Glutamatergic neuron (in vitro differentiated cells): ENCODE data around the gene KCNC2. TPM values are rescaled to one million over a fixed set of nuclear protein-coding genes. Genes with fewer than 3 reads are reported as not detected.

Experiments
- DNase-seq: peaks from one replicate; pipeline ENCODE4 v3.0.0; 2022
- H3K27ac Mint-ChIP-seq: one replicate; pipeline ENCODE4 v1.8.0; 2020; ENCODE audit warnings: mild to moderate bottlenecking, mixed read lengths, inconsistent platforms; ENCODE audit not compliant: unreplicated experiment
- H3K27me3 Mint-ChIP-seq: one replicate; pipeline ENCODE4 v1.8.0; 2020; ENCODE audit warnings: mild to moderate bottlenecking, moderate library complexity, mixed read lengths, inconsistent platforms; ENCODE audit not compliant: unreplicated experiment
- H3K36me3 Mint-ChIP-seq: one replicate; pipeline ENCODE4 v1.8.0; 2020; ENCODE audit warnings: mild to moderate bottlenecking, mixed read lengths, inconsistent platforms; ENCODE audit not compliant: unreplicated experiment
- H3K4me1 Mint-ChIP-seq: one replicate; pipeline ENCODE4 v1.8.0; 2020; ENCODE audit warnings: mild to moderate bottlenecking, low read depth, mixed read lengths, inconsistent platforms; ENCODE audit not compliant: unreplicated experiment
- H3K4me3 Mint-ChIP-seq: one replicate; pipeline ENCODE4 v1.8.0; 2020; ENCODE audit warnings: mild to moderate bottlenecking, mixed read lengths, inconsistent platforms; ENCODE audit not compliant: unreplicated experiment
- H3K9me3 Mint-ChIP-seq: one replicate; pipeline ENCODE4 v1.8.0; 2020; ENCODE audit warnings: mild to moderate bottlenecking, moderate library complexity, mixed read lengths, inconsistent platforms; ENCODE audit not compliant: unreplicated experiment
- total RNA-seq: library from RNA; stranded (reverse); fragmentation: NEBNext Ultra II Directional; extraction: Animal tissue kit (Norgen Biotek cat#: 25700); gene quantifications from one replicate; pipeline ENCODE4 v1.2.1, GENCODE V29; 2021; ENCODE audit not compliant: unreplicated experiment
- TF ChIP-seq, protein P1 (sequence below): fragments of 200-600 bp; sonication (generic); IDR thresholded peaks from one replicate; pipeline ENCODE4 v1.5.0; 2021; ENCODE audit not compliant: partially characterized antibody, unreplicated experiment

Gene KCNC2
- total RNA-seq, 1 donor from 2014 or later: 11.6 TPM

DNA sequence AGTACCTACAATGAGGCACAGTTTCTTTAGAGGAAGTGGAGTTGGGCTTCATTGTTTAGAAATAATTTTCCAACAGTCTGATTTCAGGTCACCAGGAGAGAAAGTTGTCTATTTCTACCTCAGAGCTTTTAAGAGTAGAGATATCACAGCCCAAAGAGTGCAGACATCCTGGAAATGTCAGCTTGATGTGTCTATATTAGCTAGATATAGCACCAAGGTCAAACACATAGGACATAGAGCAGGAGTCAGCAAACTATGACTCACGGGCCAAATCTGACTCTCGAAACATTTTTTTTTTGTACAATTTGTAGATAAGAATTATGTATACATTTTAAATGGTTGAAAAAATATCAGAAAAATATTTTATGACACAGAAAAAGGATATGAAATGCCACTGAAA, 53.7 kb downstream of the KCNC2 start:
- TF ChIP-seq, protein P1, sequence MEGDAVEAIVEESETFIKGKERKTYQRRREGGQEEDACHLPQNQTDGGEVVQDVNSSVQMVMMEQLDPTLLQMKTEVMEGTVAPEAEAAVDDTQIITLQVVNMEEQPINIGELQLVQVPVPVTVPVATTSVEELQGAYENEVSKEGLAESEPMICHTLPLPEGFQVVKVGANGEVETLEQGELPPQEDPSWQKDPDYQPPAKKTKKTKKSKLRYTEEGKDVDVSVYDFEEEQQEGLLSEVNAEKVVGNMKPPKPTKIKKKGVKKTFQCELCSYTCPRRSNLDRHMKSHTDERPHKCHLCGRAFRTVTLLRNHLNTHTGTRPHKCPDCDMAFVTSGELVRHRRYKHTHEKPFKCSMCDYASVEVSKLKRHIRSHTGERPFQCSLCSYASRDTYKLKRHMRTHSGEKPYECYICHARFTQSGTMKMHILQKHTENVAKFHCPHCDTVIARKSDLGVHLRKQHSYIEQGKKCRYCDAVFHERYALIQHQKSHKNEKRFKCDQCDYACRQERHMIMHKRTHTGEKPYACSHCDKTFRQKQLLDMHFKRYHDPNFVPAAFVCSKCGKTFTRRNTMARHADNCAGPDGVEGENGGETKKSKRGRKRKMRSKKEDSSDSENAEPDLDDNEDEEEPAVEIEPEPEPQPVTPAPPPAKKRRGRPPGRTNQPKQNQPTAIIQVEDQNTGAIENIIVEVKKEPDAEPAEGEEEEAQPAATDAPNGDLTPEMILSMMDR: no peak
- H3K27me3 Mint-ChIP-seq: no peaks in the 10 kb centered on the region
- H3K9me3 Mint-ChIP-seq: no peaks in the 10 kb centered on the region
- H3K36me3 Mint-ChIP-seq: no peaks in the 10 kb centered on the region
- H3K4me1 Mint-ChIP-seq: peaks cover 11% of the 10 kb centered on the region
- DNase-seq: no peak
- no peak overlapping the region for H3K4me3 Mint-ChIP-seq
- no peak overlapping the region for H3K27ac Mint-ChIP-seq

DNA sequence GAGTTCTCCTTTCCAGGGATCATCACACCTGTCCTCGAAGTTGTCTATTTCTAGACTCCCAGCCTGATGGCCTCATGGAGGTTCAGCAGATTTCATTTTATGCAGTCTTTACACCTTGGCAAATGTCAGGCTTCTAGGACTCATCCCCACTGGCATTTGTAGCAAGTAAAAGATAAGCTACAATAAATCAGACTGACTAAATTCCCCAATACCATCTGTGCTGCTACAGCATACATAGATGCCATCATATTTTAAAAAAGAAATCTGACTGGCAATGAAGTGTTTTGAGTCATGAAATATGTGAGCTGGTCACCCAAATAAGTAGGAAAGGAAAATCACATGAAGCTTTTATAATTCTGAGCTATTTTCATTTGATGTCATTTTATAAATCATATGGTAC, 55.3 kb downstream of the KCNC2 start:
- H3K27me3 Mint-ChIP-seq: no peaks in the 10 kb centered on the region
- DNase-seq: no peak
- H3K36me3 Mint-ChIP-seq: no peaks in the 10 kb centered on the region
- H3K4me1 Mint-ChIP-seq: peaks cover 11% of the 10 kb centered on the region
- no peak overlapping the region for H3K27ac Mint-ChIP-seq
- no peak overlapping the region for H3K4me3 Mint-ChIP-seq
- no peaks in the 10 kb centered on the region for H3K9me3 Mint-ChIP-seq
- TF ChIP-seq, protein P1: no peak

DNA sequence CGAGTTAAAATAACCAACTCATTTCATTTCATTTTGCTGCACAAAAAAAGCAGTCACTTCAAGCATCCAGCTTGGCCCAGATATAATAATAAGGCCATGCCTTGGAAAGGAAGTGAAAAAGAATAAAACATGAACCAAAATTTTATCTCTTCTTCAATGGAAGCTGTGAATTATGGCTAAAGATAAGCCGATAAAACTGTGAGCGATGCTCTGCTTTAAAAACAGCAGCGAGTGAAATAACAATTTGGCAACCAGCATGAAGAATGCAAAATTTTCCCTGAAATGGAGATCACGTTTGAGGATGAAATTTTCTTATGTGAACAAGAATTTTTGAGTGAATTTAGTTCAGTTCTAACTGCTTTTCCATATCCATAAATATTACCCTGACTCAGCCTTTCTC, 70.4 kb downstream of the KCNC2 start:
- peaks cover 24% of the 10 kb centered on the region for H3K4me1 Mint-ChIP-seq

DNA sequence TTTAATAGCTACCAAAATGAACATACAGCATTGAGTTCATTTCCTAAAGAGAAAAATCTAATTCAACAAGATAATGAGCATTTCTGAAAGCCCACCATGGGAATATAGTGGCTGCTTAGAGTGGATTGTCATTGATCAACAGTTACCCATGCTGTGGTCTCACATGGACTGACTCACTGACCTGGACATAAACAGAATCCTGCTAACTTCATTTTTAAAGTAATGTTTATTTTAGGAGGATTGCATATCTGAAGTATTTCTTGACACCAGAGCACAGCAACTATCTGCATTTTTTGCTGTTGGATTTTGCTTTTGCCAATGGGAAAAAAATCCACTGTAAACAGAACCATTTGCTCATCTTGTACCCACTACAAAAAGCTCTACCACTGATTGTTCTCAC, 71.7 kb downstream of the KCNC2 start:
- no peak for DNase-seq
- Mint-ChIP-seq H3K27ac (peak overlapping the region; percentile 35), H3K4me1 (peaks cover 28% of the 10 kb centered on the region), H3K36me3 (no peaks in the 10 kb centered on the region), H3K9me3 (peaks cover 2% of the 10 kb centered on the region), H3K4me3 (no peak overlapping the region), H3K27me3 (no peaks in the 10 kb centered on the region)
- TF ChIP-seq, protein P1: no peak

More for the DNA sequence above, 70.4 kb downstream of the KCNC2 start:
- DNase-seq: no peak
- Mint-ChIP-seq H3K27me3 (no peaks in the 10 kb centered on the region), H3K4me3 (no peak overlapping the region), H3K36me3 (no peaks in the 10 kb centered on the region), H3K9me3 (no peaks in the 10 kb centered on the region), H3K27ac (no peak overlapping the region)
- TF ChIP-seq, protein P1: no peak

DNA sequence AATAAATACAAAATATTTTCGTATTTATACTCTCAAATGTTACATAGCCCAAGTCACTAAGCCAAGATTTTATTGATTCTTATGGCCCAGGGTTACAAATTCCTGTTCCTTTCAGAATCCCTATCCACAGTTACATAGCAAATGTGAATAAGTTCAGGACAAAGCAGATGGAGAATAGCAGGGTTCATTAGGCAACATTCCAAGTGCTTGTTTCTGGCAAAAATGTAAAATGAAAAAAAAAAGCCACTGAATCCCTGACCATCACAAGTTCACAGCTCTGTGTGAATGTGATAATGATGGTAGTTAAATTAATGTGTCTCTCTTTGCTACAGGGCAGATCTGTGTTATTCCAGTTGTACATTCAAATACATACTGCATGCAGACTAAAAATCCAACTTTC, 74.6 kb downstream of the KCNC2 start:
- Mint-ChIP-seq H3K27me3 (peaks cover 7% of the 10 kb centered on the region), H3K4me3 (no peak overlapping the region), H3K4me1 (peaks cover 40% of the 10 kb centered on the region), H3K9me3 (peaks cover 11% of the 10 kb centered on the region), H3K36me3 (no peaks in the 10 kb centered on the region), H3K27ac (peak overlapping the region; percentile 56)
- no peak for DNase-seq
- TF ChIP-seq, protein P1: no peak
